ENCODE results near the gene ITPR1. TPM values are rescaled to one million over a fixed set of nuclear protein-coding genes. Genes with fewer than 3 reads are reported as not detected.

ITPR1 gene
- total RNA-seq, 2 donors from 2014 or later, result 5.9 TPM

DNA sequence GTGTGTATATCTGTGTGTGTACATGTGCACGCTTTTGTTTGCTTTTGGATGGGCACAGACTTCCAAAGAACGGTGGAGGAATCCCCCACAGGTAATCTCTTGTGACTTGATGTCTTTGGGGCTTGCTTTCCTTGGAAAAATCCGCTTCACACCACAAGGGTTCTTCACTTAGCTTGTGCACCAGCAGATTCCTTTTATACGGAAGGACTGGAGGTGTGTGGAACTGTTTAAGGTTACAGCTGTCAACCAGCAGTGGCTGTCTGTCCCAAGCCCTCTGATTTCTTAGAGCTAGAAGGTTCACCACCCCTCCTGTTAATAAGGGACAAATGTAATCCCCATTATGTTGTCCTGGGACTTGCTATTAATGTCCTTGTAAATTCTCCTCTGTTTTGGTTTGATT is 193.5 kb downstream of the ITPR1 start:
- 89% methylated on average over 3 to 4 of the region's 4 CpGs for WGBS, 2 experiments (ENCODE audit: insufficient coverage in 1 of 2, insufficient read length in 1 of 2)
- Histone ChIP-seq H3K4me3 (ENCODE audit: low read length) (no peak overlapping the region), H3K27ac (ENCODE audit: low read depth, low read length) (no peak overlapping the region), H3K27me3 (ENCODE audit: control insufficient read depth, insufficient read depth, low read length, poor library complexity, severe bottlenecking) (no peaks in the 10 kb centered on the region), H3K9ac (ENCODE audit: extremely low read depth, low read length, poor library complexity, severe bottlenecking) (no peak overlapping the region), H3K4me1 (ENCODE audit: control insufficient read depth, insufficient read depth, low read length) (no peaks in the 10 kb centered on the region), H3K9me3 (ENCODE audit: control insufficient read depth, low read length) (peaks cover 15% of the 10 kb centered on the region), H3K36me3 (ENCODE audit: control insufficient read depth, insufficient read depth, low read length) (no peaks in the 10 kb centered on the region)
- H3K4me1 Mint-ChIP-seq, result peaks cover 7% of the 10 kb centered on the region
- H3K36me3 Mint-ChIP-seq (ENCODE audit: low read depth), result no peaks in the 10 kb centered on the region
- H3K27ac Mint-ChIP-seq, result no peak overlapping the region
- DNase-seq, result no peak
- TF ChIP-seq, protein P1, sequence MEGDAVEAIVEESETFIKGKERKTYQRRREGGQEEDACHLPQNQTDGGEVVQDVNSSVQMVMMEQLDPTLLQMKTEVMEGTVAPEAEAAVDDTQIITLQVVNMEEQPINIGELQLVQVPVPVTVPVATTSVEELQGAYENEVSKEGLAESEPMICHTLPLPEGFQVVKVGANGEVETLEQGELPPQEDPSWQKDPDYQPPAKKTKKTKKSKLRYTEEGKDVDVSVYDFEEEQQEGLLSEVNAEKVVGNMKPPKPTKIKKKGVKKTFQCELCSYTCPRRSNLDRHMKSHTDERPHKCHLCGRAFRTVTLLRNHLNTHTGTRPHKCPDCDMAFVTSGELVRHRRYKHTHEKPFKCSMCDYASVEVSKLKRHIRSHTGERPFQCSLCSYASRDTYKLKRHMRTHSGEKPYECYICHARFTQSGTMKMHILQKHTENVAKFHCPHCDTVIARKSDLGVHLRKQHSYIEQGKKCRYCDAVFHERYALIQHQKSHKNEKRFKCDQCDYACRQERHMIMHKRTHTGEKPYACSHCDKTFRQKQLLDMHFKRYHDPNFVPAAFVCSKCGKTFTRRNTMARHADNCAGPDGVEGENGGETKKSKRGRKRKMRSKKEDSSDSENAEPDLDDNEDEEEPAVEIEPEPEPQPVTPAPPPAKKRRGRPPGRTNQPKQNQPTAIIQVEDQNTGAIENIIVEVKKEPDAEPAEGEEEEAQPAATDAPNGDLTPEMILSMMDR (conservative IDR thresholded peaks at IDR 0.05), result no peak
- peaks cover 5% of the 10 kb centered on the region for H3K9me3 Mint-ChIP-seq
- H3K27me3 Mint-ChIP-seq (ENCODE audit: insufficient read depth), result no peaks in the 10 kb centered on the region
- H3K4me3 Mint-ChIP-seq, result no peak overlapping the region

DNA sequence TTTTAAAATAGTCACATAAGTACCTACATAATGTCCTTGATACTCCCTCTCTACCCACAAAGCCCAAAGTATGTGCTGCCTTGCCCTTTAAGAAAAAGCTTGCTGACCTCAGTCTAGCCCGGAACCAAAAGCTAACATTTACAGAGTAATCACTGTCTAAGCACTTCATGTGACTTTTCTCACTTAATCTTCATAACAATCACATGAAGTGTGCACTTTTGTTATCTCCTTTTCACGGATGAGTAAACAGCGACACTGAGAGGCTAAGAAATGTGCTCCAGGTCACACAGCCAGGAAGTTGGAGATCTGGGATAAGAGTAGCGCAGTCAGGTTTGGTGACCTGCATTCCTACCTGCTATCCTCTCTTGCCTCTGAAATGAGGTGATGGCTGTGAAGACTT is 194.0 kb downstream of the ITPR1 start:
- DNase-seq, result no peak
- H3K9ac ChIP-seq (ENCODE audit: extremely low read depth, low read length, poor library complexity, severe bottlenecking), result no peak overlapping the region
- Mint-ChIP-seq H3K4me1 (peaks cover 7% of the 10 kb centered on the region), H3K9me3 (peaks cover 5% of the 10 kb centered on the region), H3K4me3 (no peak overlapping the region), H3K36me3 (ENCODE audit: low read depth) (no peaks in the 10 kb centered on the region), H3K27me3 (ENCODE audit: insufficient read depth) (no peaks in the 10 kb centered on the region), H3K27ac (no peak overlapping the region)
- no peaks in the 10 kb centered on the region for H3K36me3 ChIP-seq (ENCODE audit: control insufficient read depth, insufficient read depth, low read length)
- H3K9me3 ChIP-seq (ENCODE audit: control insufficient read depth, low read length), result peaks cover 15% of the 10 kb centered on the region
- 83 to 84% methylated on average over 2 to 4 of the region's 4 CpGs for WGBS, 2 experiments (ENCODE audit: insufficient coverage in 1 of 2, insufficient read length in 1 of 2)
- TF ChIP-seq, protein P1 (conservative IDR thresholded peaks at IDR 0.05), result no peak
- H3K4me1 ChIP-seq (ENCODE audit: control insufficient read depth, insufficient read depth, low read length), result no peaks in the 10 kb centered on the region
- H3K27me3 ChIP-seq (ENCODE audit: control insufficient read depth, insufficient read depth, low read length, poor library complexity, severe bottlenecking), result no peaks in the 10 kb centered on the region
- H3K4me3 ChIP-seq (ENCODE audit: low read length), result no peak overlapping the region
- H3K27ac ChIP-seq (ENCODE audit: low read depth, low read length), result no peak overlapping the region

GRCh38 chr3:4687596-4687995 is 194.4 kb downstream of the ITPR1 start:
- Histone ChIP-seq H3K4me1 (ENCODE audit: control insufficient read depth, insufficient read depth, low read length) (no peaks in the 10 kb centered on the region), H3K9ac (ENCODE audit: extremely low read depth, low read length, poor library complexity, severe bottlenecking) (no peak overlapping the region), H3K27me3 (ENCODE audit: control insufficient read depth, insufficient read depth, low read length, poor library complexity, severe bottlenecking) (no peaks in the 10 kb centered on the region), H3K9me3 (ENCODE audit: control insufficient read depth, low read length) (peaks cover 15% of the 10 kb centered on the region), H3K4me3 (ENCODE audit: low read length) (no peak overlapping the region), H3K27ac (ENCODE audit: low read depth, low read length) (no peak overlapping the region), H3K36me3 (ENCODE audit: control insufficient read depth, insufficient read depth, low read length) (no peaks in the 10 kb centered on the region)
- 67 to 77% methylated on average over 3 to 5 of the region's 5 CpGs for WGBS, 2 experiments (ENCODE audit: insufficient coverage in 1 of 2, insufficient read length in 1 of 2)
- TF ChIP-seq, protein P1 (conservative IDR thresholded peaks at IDR 0.05), result no peak
- Mint-ChIP-seq H3K27me3 (ENCODE audit: insufficient read depth) (no peaks in the 10 kb centered on the region), H3K27ac (no peak overlapping the region), H3K36me3 (ENCODE audit: low read depth) (no peaks in the 10 kb centered on the region), H3K9me3 (peaks cover 5% of the 10 kb centered on the region), H3K4me1 (peaks cover 7% of the 10 kb centered on the region), H3K4me3 (no peak overlapping the region)
- no peak for DNase-seq
